Mesenchymal stem cell (in vitro differentiated cells and primary cell): ENCODE measurements around the gene SYT17.
"Not testable (repeated sequence)": the region's sequence is repeated elsewhere in the genome, so short reads cannot be mapped to it uniquely, and the experiment has no call there.

Experiments
- DNase-seq: peaks from one replicate; pipeline ENCODE4 v3.0.0-alpha.2; 2013
- H2AFZ ChIP-seq: one replicate; pipeline ENCODE4 v1.6.1; 2013; ENCODE audit warnings: low read depth, mild to moderate bottlenecking, control low read depth, inconsistent platforms, low read length, moderate library complexity
- H2AK5ac ChIP-seq: 2 replicates; pipeline ENCODE4 v1.6.1; 2013; ENCODE audit warnings: low read length, moderate library complexity, mild to moderate bottlenecking, inconsistent platforms; ENCODE audit not compliant: severe bottlenecking
- H2BK120ac ChIP-seq: one replicate; pipeline ENCODE4 v1.6.1; 2013; ENCODE audit warnings: low read depth, mild to moderate bottlenecking, inconsistent platforms, low read length, moderate library complexity
- H2BK12ac ChIP-seq, 2 experiments: one replicate each; pipeline ENCODE4 v1.6.1; 2013; ENCODE audit warnings: inconsistent platforms in 2 of 2, low read length in 2 of 2, mild to moderate bottlenecking in 2 of 2, moderate library complexity in 2 of 2, control low read depth in 1 of 2
- H2BK15ac ChIP-seq: one replicate; pipeline ENCODE4 v1.6.1; 2013; ENCODE audit warnings: mild to moderate bottlenecking, low read depth, inconsistent platforms; ENCODE audit not compliant: poor library complexity, severe bottlenecking
- H2BK5ac ChIP-seq: 2 replicates; pipeline ENCODE4 v1.6.1; 2013; ENCODE audit warnings: low read depth, mild to moderate bottlenecking, low read length, control low read depth, inconsistent platforms; ENCODE audit not compliant: poor library complexity, severe bottlenecking
- H3K14ac ChIP-seq, 2 experiments: one replicate each; pipeline ENCODE4 v1.6.1; 2013; ENCODE audit warnings: inconsistent platforms in 2 of 2, low read length in 2 of 2, control low read depth in 1 of 2, mild to moderate bottlenecking in 1 of 2, moderate library complexity in 1 of 2
- H3K18ac ChIP-seq, 2 experiments: one replicate each; pipeline ENCODE4 v1.6.1; 2013; ENCODE audit warnings: inconsistent platforms in 2 of 2, low read length in 2 of 2, control low read depth in 1 of 2, low read depth in 1 of 2, mild to moderate bottlenecking in 1 of 2
- H3K23ac ChIP-seq, 2 experiments: one replicate each; pipeline ENCODE4 v1.6.1; 2013; ENCODE audit warnings: inconsistent platforms in 2 of 2, low read length in 2 of 2, mild to moderate bottlenecking in 2 of 2, moderate library complexity in 2 of 2, control low read depth in 1 of 2
- H3K27ac ChIP-seq: 2 replicates; pipeline ENCODE4 v1.5.1; 2013; ENCODE audit warnings: mild to moderate bottlenecking, moderate library complexity, low read length, control low read depth, inconsistent platforms; ENCODE audit not compliant: poor library complexity, severe bottlenecking
- H3K27me3 ChIP-seq, 2 experiments: 2 replicates each; pipeline versions ENCODE4 v1.6.1 to v1.7.0; 2013; ENCODE audit warnings: low read length in 2 of 2, mild to moderate bottlenecking in 2 of 2, moderate library complexity in 2 of 2, control low read depth in 1 of 2, inconsistent platforms in 1 of 2; ENCODE audit not compliant: control insufficient read depth in 1 of 2, insufficient read depth in 1 of 2
- H3K36me3 ChIP-seq, 2 experiments: 2 replicates each; pipeline versions ENCODE4 v1.6.1 to v1.7.0; 2013; ENCODE audit warnings: low read length in 2 of 2, control low read depth in 1 of 2, inconsistent platforms in 1 of 2, low read depth in 1 of 2, mild to moderate bottlenecking in 1 of 2; ENCODE audit not compliant: insufficient read depth in 2 of 2, control insufficient read depth in 1 of 2
- H3K4ac ChIP-seq, 2 experiments: one replicate each; pipeline ENCODE4 v1.6.1; 2013; ENCODE audit warnings: inconsistent platforms in 2 of 2, low read length in 2 of 2, mild to moderate bottlenecking in 2 of 2, moderate library complexity in 2 of 2, control low read depth in 1 of 2, low read depth in 1 of 2
- H3K4me1 ChIP-seq: 2 replicates; pipeline ENCODE4 v1.6.1; 2013; ENCODE audit warnings: low read depth, low read length, control low read depth; ENCODE audit not compliant: control insufficient read depth, insufficient read depth
- H3K4me2 ChIP-seq: 2 replicates; pipeline ENCODE4 v1.6.1; 2013; ENCODE audit warnings: low read length, mild to moderate bottlenecking, inconsistent platforms; ENCODE audit not compliant: poor library complexity, severe bottlenecking
- H3K4me3 ChIP-seq, 2 experiments: 2 replicates each; pipeline versions ENCODE4 v1.5.1 to v1.7.0; 2013; ENCODE audit warnings: low read length in 2 of 2, mild to moderate bottlenecking in 2 of 2, control low read depth in 1 of 2, low read depth in 1 of 2; ENCODE audit not compliant: insufficient read depth in 1 of 2
- H3K79me1 ChIP-seq: replicated peaks from 2 replicates; pipeline ENCODE4 v1.6.1; 2013; ENCODE audit warnings: mild to moderate bottlenecking, control low read depth, low read length, inconsistent platforms; ENCODE audit not compliant: poor library complexity, severe bottlenecking
- H3K9ac ChIP-seq: 2 replicates; pipeline ENCODE4 v1.7.0; 2013; ENCODE audit warnings: mild to moderate bottlenecking, low read length, moderate library complexity
- H3K9me3 ChIP-seq: 2 replicates; pipeline ENCODE4 v1.7.0; 2013; ENCODE audit warnings: mild to moderate bottlenecking, low read length; ENCODE audit not compliant: control insufficient read depth
- H4K8ac ChIP-seq: one replicate; pipeline ENCODE4 v1.6.1; 2013; ENCODE audit warnings: inconsistent platforms, mild to moderate bottlenecking, low read length, moderate library complexity
- H4K91ac ChIP-seq: one replicate; pipeline ENCODE4 v1.6.1; 2013; ENCODE audit warnings: mild to moderate bottlenecking, low read length, inconsistent platforms
- WGBS: methylation state at CpG from one replicate; pipeline ENCODE4 v1.1.7; 2013; ENCODE audit warnings: mixed read lengths; 5-methylcytosine and 5-hydroxymethylcytosine counted together

SYT17 gene

DNA sequence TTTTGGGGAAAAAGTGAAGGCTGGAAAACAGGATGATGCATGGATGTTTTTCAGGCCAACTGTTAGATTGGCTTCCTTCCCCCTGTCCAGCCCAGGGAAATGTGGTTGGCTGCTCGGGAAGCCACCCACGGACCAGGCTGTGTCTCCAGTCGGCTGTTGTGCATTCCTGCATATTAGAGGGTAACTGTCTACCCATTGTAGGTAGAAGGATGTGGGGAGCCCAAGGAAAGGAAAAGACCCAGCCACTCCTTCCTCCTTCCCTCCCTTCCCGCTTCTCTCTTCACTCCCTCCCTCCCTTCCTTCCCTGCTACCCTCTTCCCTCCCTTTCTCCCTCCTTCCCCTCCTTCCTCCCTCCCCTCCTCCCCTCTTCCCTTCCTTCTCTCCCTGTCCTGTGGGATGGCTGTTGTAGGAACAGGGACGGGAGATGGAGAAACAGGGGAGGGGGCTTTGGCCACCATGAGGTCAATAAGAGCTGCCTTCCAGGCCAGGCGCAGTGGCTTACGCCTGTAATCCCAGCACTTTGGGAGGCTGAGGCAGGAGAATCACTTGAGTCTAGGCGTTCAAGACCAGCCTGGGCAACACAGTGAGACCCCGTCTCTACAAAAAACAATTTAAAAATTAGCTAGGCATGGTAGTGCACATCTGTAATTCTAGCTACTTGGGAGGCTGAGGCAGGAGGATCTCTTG lies 16.9 kb downstream of the SYT17 start:
- Histone ChIP-seq H3K27me3 (no peaks in the 10 kb centered on the region), H3K9me3 (no peaks in the 10 kb centered on the region), H2BK12ac (no peak overlapping the region), H3K4ac (no peak overlapping the region), H3K36me3 (no peaks in the 10 kb centered on the region), H2BK15ac (no peak overlapping the region), H2AK5ac (no peak overlapping the region), H3K14ac (no peak overlapping the region), H3K4me3 (no peak overlapping the region), H4K8ac (no peak overlapping the region), H3K79me1 (no peaks in the 10 kb centered on the region), H3K23ac (no peak overlapping the region), H3K9ac (peak overlapping the region; percentile 48), H3K27ac (no peak overlapping the region), H3K4me2 (no peak overlapping the region), H3K18ac (no peak overlapping the region), H4K91ac (peak overlapping the region; percentile 43), H3K4me1 (no peaks in the 10 kb centered on the region), H2BK5ac (no peak overlapping the region), H2AFZ (no peak overlapping the region), H2BK120ac (no peak overlapping the region)
- WGBS: 81% methylated on average over 7 of the region's 9 CpGs
- no peak for DNase-seq

DNA sequence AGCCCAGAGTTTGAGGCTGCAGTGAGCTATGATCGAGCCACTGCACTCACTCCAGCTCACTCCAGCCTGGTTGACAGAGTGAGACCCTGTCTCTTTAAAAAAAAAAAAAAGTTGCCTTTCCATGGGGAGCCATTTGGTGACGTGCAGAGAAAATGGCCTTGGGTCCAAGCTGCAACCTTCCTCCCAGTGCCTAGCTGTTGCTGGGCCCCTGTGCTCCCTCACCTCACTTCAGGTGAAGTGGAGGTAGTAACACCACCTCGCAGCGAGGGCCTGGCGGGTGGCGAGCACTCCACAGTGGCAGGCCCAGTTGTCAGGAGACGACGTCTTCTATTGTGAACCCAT lies 17.4 kb downstream of the SYT17 start:
- Histone ChIP-seq H4K8ac (peak overlapping the region; percentile 7), H2BK5ac (no peak overlapping the region), H3K23ac (no peak overlapping the region), H3K4me1 (no peaks in the 10 kb centered on the region), H3K18ac (no peak overlapping the region), H3K9me3 (no peaks in the 10 kb centered on the region), H3K4me2 (no peak overlapping the region), H3K4ac (no peak overlapping the region), H2BK15ac (no peak overlapping the region), H3K9ac (no peak overlapping the region), H4K91ac (no peak overlapping the region), H3K14ac (no peak overlapping the region), H3K4me3 (no peak overlapping the region), H3K79me1 (no peaks in the 10 kb centered on the region), H3K27ac (no peak overlapping the region), H3K27me3 (no peaks in the 10 kb centered on the region), H2AK5ac (no peak overlapping the region), H3K36me3 (no peaks in the 10 kb centered on the region), H2BK12ac (peak overlapping the region in 1 of 2 experiments; percentile 29), H2BK120ac (no peak overlapping the region), H2AFZ (no peak overlapping the region)
- no peak for DNase-seq
- WGBS: 89% methylated on average over 8 of the region's 8 CpGs

DNA sequence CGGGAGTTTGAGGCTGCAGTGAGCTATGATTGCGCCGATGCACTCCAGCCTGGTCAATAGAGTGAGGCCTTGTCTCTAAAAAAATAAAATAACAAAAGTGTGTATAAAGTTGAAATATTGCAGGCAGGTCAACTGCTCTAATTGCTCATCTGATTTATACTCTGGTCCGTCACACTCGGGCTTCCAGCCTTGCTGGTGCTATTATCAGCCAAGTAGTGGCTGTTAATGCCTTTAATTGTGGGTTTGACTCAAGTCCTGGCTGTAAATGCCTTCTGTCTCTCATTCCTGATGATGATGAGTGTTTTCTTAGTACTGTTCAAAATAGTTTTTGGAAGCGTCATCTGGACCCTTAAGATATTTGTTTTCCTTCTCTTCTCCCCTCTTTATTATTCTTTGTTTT lies 18.4 kb downstream of the SYT17 start:
- Histone ChIP-seq H3K9me3 (no peaks in the 10 kb centered on the region), H2AK5ac (no peak overlapping the region), H3K27me3 (no peaks in the 10 kb centered on the region), H4K91ac (no peak overlapping the region), H4K8ac (no peak overlapping the region), H2AFZ (no peak overlapping the region), H3K4me2 (no peak overlapping the region), H3K23ac (no peak overlapping the region), H3K9ac (no peak overlapping the region), H2BK15ac (no peak overlapping the region), H3K18ac (no peak overlapping the region), H2BK120ac (no peak overlapping the region), H3K79me1 (no peaks in the 10 kb centered on the region), H3K4me3 (no peak overlapping the region), H3K4me1 (no peaks in the 10 kb centered on the region), H3K4ac (no peak overlapping the region), H2BK5ac (no peak overlapping the region), H3K27ac (no peak overlapping the region), H3K36me3 (no peaks in the 10 kb centered on the region), H3K14ac (no peak overlapping the region), H2BK12ac (no peak overlapping the region)
- 58% methylated on average over 5 of the region's 6 CpGs for WGBS
- peak; percentile 32 for DNase-seq

DNA sequence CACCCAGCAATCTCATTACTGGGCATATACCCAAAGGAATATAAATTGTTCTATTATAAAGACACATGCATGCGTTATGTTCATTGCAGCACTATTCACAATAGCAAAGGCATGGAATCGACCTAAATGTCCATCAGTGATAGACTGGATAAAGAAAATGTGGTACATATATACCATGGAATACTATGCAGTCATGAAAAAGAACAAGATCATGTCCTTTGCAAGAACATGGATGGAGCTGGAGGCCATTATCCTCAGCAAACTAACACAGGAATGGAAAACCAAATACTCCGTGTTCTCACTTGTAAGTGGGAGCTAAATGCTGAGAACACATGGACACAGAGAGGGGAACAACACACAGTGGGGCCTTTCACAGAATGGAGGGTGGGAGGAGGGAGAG lies 19.9 kb downstream of the SYT17 start:
- WGBS: 89% methylated on average over 2 of the region's 3 CpGs
- H3K36me3 ChIP-seq: not testable (repeated sequence)

More for the DNA sequence above, 19.9 kb downstream of the SYT17 start:
- H3K9ac ChIP-seq, H3K79me1 ChIP-seq, H3K18ac ChIP-seq, H3K4me2 ChIP-seq, H4K8ac ChIP-seq, H3K27me3 ChIP-seq, H3K4me1 ChIP-seq, H2AFZ ChIP-seq, H2AK5ac ChIP-seq, H2BK15ac ChIP-seq, H4K91ac ChIP-seq, H2BK120ac ChIP-seq, H2BK12ac ChIP-seq, H3K9me3 ChIP-seq, H3K14ac ChIP-seq, DNase-seq, H3K4me3 ChIP-seq, H3K23ac ChIP-seq, H3K27ac ChIP-seq, H3K4ac ChIP-seq, H2BK5ac ChIP-seq: not testable (repeated sequence)
